Activated CD4-positive, alpha-beta T cell treated with anti-CD3 and anti-CD28 coated beads, Interleukin-2, amount 10 ng/mL, durations not matched to agents 24 days and 14 days (primary cell): ENCODE measurements around the gene SLAMF6. TPM values are rescaled to one million over a fixed set of nuclear protein-coding genes. Genes with fewer than 3 reads are reported as not detected.

ENCODE experiments used
- DNase-seq: peaks from one replicate; pipeline ENCODE4 v3.0.0; 2022
- H3K27ac Mint-ChIP-seq: one replicate; pipeline ENCODE4 v1.8.0; 2022; ENCODE audit warnings: mild to moderate bottlenecking, mixed read lengths
- H3K27me3 Mint-ChIP-seq: one replicate; pipeline ENCODE4 v1.8.0; 2022; ENCODE audit warnings: mixed read lengths
- H3K36me3 Mint-ChIP-seq: one replicate; pipeline ENCODE4 v1.8.0; 2022; ENCODE audit warnings: low read depth, mild to moderate bottlenecking, mixed read lengths
- H3K4me1 Mint-ChIP-seq: one replicate; pipeline ENCODE4 v1.8.0; 2021; ENCODE audit warnings: mixed read lengths
- H3K4me3 Mint-ChIP-seq: one replicate; pipeline ENCODE4 v1.8.0; 2022; ENCODE audit warnings: mild to moderate bottlenecking, moderate library complexity, mixed read lengths
- H3K9me3 Mint-ChIP-seq: one replicate; pipeline ENCODE4 v1.8.0; 2021; ENCODE audit warnings: mixed read lengths
- intact Hi-C: fragments of 100-400 bp; cut with micrococcal nuclease; formaldehyde crosslinking; loops from one replicate; pipeline ENCODE4 v1.15.1; 2023
- total RNA-seq: library from RNA; stranded (reverse); gene quantifications from 2 replicates; pipeline ENCODE4 v1.2.3, GENCODE V29; 2022

SLAMF6 gene
- total RNA-seq, 1 donor from 2014 or later, result 53.8 TPM

DNA sequence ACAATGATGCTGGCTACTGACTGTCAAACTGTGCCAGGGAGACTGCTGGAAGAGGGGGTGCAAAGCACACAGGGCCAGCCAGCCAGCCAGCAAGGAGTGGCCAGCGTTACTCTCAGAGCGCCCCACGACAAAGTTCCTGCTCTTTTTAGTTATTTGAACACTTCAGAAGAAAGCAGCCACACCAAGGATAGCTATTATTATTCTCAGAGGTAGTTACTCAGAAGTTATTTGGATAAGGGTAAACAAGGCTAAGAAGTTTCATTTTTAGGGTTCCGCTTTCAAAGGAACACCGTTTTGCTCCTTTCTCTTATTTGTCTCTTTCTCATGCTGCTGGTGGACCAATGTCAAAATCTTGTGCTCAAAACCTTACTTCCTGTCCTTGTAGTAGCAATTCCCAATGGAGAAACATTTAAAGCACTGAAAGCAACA is 62.8 kb downstream of the SLAMF6 start:
- intact Hi-C loops, result loop anchor here (1.0 to 2.0 kb wide), 5 partner anchors 9 to 117 kb away; no protein-coding TSS in a partner anchor

DNA sequence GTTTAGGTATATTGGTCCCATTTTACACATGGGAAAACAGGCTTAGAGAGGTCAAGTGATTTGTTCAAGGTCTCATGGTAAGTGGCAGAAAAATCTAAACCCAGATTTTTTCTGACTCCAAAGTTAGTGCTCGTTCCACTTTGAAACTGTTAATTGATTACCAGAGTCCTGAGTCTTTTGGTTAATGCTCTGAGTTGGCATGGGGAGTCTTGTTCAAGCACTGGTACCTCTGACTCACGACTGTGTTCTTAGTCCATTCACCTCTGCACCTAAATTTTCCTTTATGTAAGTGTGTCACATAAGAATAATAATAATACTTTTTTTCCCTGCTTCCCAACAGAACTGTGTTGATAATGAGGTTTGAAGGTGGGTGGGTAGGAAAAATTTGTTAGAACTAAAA is 63.4 kb downstream of the SLAMF6 start:
- peaks cover 4% of the 10 kb centered on the region for H3K9me3 Mint-ChIP-seq
- intact Hi-C loops, result loop anchor here (1.0 to 2.0 kb wide), 5 partner anchors 8 to 117 kb away; no protein-coding TSS in a partner anchor
- peak overlapping the region; percentile 77 for H3K4me3 Mint-ChIP-seq
- peak; percentile 57 for DNase-seq
- peaks cover 73% of the 10 kb centered on the region for H3K4me1 Mint-ChIP-seq
- no peaks in the 10 kb centered on the region for H3K27me3 Mint-ChIP-seq
- H3K36me3 Mint-ChIP-seq, result peaks cover 3% of the 10 kb centered on the region
- H3K27ac Mint-ChIP-seq, result peak overlapping the region; percentile 98

More for the DNA sequence above, 62.8 kb downstream of the SLAMF6 start:
- peaks cover 4% of the 10 kb centered on the region for H3K36me3 Mint-ChIP-seq
- no peaks in the 10 kb centered on the region for H3K27me3 Mint-ChIP-seq
- peak overlapping the region; percentile 77 for H3K4me3 Mint-ChIP-seq
- peaks cover 6% of the 10 kb centered on the region for H3K9me3 Mint-ChIP-seq
- H3K4me1 Mint-ChIP-seq, result peaks cover 72% of the 10 kb centered on the region
- DNase-seq, result peak; percentile 69
- peak overlapping the region; percentile 98 for H3K27ac Mint-ChIP-seq

DNA sequence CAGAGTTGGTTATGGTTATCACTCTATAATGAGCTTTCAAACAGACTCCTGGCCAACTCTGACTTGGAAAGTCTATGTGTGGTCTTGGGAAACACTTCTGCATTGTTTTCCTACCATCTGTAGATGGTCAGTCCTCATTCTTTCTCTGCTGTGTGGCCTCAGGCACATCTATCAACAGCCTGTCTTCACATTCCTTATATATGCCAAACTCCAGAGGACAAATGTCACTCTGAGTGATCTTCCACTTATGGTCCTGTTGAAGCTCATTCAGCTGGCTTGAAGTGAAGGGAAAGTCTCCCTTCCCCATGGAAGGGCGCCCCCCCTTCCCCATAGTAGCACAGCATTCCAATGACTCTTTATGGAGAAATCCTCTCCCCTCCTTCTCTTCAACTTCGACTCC is 64.0 kb downstream of the SLAMF6 start:
- no peaks in the 10 kb centered on the region for H3K9me3 Mint-ChIP-seq
- intact Hi-C loops, result no loop called here
- H3K36me3 Mint-ChIP-seq, result peaks cover 2% of the 10 kb centered on the region
- DNase-seq, result no peak
- peak overlapping the region; percentile 98 for H3K27ac Mint-ChIP-seq
- H3K4me3 Mint-ChIP-seq, result peak overlapping the region; percentile 77
- peaks cover 70% of the 10 kb centered on the region for H3K4me1 Mint-ChIP-seq
- H3K27me3 Mint-ChIP-seq, result no peaks in the 10 kb centered on the region

DNA sequence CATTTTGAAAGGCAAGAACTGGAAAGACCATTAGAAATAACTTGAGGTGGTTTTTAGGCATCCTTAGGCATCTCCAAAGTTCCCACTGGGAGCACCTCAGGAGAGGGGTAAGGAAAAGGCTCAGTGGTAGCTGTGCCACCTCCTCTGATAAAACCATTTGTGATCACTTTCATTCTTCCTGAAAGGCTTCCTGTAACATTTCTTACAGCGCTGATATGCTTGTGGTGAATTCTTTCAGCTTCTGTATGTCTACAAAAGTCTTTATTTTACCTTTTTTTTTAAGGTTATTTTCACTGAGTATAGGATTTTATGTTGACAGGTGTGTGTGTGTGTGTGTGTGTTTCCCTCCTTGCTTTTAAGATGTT is 67.9 kb downstream of the SLAMF6 start:
- DNase-seq, result peak; percentile 60
- Mint-ChIP-seq H3K4me3 (peak overlapping the region; percentile 68), H3K36me3 (peaks cover 12% of the 10 kb centered on the region), H3K27ac (peak overlapping the region; percentile 96), H3K9me3 (peaks cover 4% of the 10 kb centered on the region), H3K27me3 (no peaks in the 10 kb centered on the region), H3K4me1 (peaks cover 72% of the 10 kb centered on the region)
- intact Hi-C loops, result loop anchor here (2.0 kb wide), 2 partner anchors 16 to 172 kb away; no protein-coding TSS in a partner anchor

DNA sequence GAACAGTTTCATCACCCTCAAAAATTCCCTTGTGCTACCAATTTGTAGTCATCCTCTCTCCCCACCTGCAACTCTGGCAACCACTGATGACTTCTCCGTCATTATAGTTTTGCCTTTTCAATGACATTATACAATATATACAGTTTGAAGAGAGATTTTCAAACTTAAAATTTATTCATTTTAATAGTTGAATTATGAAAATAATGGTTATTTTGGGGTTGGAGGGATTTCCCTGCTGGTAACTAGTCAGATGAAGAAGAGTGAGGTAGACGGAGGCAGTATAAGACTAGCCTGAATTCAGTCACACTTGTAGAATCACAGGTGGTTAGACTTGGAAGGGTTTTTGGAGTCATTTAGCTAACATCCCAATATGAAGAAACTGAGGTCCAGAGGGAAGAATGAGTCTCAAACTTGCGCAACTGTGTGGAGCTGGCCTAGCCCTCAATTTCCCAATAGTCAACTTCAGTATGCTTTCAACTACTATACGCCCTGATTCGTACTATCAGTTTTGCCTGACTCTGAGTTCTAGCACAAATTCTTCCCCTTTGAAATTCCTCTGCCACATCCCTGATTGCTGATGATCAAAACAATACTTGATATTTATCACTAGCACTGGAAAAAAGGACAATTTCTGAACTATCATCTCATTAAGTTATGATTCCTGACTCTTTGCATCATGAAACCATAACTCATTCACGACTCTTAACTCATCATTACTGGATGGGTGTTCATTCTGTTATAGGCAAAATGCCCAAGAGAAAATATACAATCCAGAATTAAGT is 68.5 kb downstream of the SLAMF6 start:
- DNase-seq, result peak; percentile 57
- intact Hi-C loops, result loop anchor here (1.0 to 5.0 kb wide), 6 partner anchors 16 to 218 kb away; no protein-coding TSS in a partner anchor

DNA sequence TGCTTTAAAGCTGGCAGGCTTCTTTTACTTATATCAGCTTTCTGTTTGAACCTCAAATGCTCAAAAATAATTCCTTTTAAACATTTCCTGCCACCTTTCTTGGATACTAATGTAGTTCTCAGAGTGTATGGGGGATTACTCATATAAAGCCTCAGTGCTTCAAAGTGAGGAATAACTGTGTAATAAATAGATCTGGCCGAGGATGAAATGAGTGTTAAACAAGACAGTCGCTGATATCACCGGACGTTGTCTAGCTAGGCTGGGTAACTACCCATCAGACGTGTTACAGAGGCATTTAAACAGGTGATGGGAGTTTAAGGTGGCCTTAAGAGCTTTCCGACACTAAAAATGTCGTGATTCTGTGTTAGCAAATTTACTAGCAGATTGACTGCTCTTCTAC is 69.6 kb downstream of the SLAMF6 start:
- H3K36me3 Mint-ChIP-seq, result peaks cover 17% of the 10 kb centered on the region
- H3K9me3 Mint-ChIP-seq, result peaks cover 13% of the 10 kb centered on the region
- H3K27ac Mint-ChIP-seq, result peak overlapping the region; percentile 91
- intact Hi-C loops, result loop anchor here (1.0 to 5.0 kb wide), 2 partner anchors 9 to 219 kb away; no protein-coding TSS in a partner anchor
- peaks cover 62% of the 10 kb centered on the region for H3K4me1 Mint-ChIP-seq
- H3K4me3 Mint-ChIP-seq, result peak overlapping the region; percentile 49
- DNase-seq, result peak; percentile 56
- H3K27me3 Mint-ChIP-seq, result no peaks in the 10 kb centered on the region

More for the DNA sequence above, 68.5 kb downstream of the SLAMF6 start:
- Mint-ChIP-seq H3K4me3 (peak overlapping the region; percentile 68), H3K27me3 (no peaks in the 10 kb centered on the region), H3K27ac (peak overlapping the region; percentile 96), H3K9me3 (peaks cover 6% of the 10 kb centered on the region), H3K36me3 (peaks cover 14% of the 10 kb centered on the region), H3K4me1 (peaks cover 70% of the 10 kb centered on the region)

DNA sequence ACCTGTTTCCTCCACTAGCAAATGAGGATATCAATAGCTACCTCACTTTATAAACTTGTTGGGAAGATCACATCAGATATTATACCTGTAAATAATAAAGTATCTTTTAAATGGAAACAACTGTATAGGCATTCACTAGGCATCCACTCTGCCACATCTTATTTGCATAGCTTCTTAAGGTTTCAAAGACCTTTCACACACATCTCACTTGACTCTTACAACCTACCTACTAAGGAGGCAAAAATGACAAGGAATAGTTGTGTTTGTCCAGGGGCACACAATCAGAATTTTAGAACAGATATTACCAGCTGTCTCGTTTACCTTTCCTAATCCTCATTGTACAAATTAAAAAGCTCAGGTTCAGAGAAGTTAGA is 71.2 kb downstream of the SLAMF6 start:
- peaks cover 13% of the 10 kb centered on the region for H3K9me3 Mint-ChIP-seq
- no peak for DNase-seq
- intact Hi-C loops, result loop anchor here (1.0 to 5.0 kb wide), 2 partner anchors 8 to 220 kb away; no protein-coding TSS in a partner anchor
- H3K36me3 Mint-ChIP-seq, result peaks cover 17% of the 10 kb centered on the region
- peak overlapping the region; percentile 42 for H3K4me3 Mint-ChIP-seq
- H3K4me1 Mint-ChIP-seq, result peaks cover 64% of the 10 kb centered on the region
- H3K27me3 Mint-ChIP-seq, result no peaks in the 10 kb centered on the region
- peak overlapping the region; percentile 87 for H3K27ac Mint-ChIP-seq

DNA sequence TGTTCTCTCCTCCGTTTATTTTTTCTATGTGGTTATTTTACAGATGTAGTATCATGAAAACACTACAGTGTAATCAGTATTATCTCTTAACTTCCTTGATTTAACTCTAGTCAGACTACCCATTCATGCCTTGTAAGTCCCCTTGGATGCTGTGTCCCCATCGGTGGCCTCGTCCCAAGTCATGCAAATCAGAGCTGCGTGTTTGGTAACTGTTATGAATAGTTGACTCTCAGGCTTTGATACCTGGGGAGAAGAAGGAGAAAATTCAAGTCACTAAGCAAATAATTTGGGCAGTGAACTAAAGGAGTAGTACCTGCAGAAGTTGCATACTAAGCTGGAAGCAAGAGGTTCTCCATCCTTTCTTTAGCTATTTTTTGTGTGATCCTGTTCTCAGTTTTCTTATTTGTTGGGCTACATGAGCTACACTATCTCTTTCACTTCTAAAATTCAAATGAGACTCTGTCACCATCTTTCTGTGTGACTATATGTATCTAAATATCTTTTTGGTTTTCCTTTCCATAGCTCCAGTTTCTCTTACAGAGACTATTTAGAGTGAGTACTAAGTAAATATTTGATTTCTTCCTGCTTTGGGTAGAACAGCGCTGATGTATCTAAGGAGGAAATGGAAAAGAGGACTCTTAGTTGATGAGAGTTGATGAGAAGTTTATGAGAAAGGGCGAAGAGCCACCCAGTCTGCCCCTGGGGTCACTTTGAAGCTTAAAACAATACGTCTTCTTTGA is 71.8 kb downstream of the SLAMF6 start:
- intact Hi-C loops, result loop anchor here (1.0 to 5.0 kb wide), 2 partner anchors 9 to 221 kb away; no protein-coding TSS in a partner anchor
- H3K4me1 Mint-ChIP-seq, result peaks cover 65% of the 10 kb centered on the region
- DNase-seq, result peak; percentile 60
- no peaks in the 10 kb centered on the region for H3K27me3 Mint-ChIP-seq
- H3K27ac Mint-ChIP-seq, result peak overlapping the region; percentile 87
- peaks cover 13% of the 10 kb centered on the region for H3K9me3 Mint-ChIP-seq
- peak overlapping the region; percentile 42 for H3K4me3 Mint-ChIP-seq
- peaks cover 17% of the 10 kb centered on the region for H3K36me3 Mint-ChIP-seq

DNA sequence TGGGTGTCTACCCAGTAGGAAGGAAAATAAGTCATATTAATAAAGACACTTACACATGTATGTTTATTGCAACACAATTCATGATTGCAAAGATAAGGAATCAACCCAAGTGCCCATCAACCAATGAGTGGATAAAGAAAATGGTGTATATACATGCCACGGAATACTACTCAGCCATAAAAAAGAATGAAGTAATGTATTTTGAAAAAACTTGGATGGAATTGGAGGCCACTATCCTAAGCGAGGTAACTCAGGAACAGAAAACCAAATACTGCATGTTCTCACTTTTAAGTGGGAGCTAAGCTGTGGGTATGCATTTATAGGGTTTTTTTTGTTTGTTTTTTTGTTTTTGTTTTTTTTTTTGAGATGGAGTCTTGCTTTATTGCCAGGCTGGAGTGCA is 73.6 kb downstream of the SLAMF6 start:
- Mint-ChIP-seq H3K27me3 (no peaks in the 10 kb centered on the region), H3K4me3 (no peak overlapping the region), H3K27ac (no peak overlapping the region), H3K4me1 (peaks cover 60% of the 10 kb centered on the region), H3K9me3 (peaks cover 13% of the 10 kb centered on the region), H3K36me3 (peaks cover 15% of the 10 kb centered on the region)
- no peak for DNase-seq
- intact Hi-C loops, result no loop called here

DNA sequence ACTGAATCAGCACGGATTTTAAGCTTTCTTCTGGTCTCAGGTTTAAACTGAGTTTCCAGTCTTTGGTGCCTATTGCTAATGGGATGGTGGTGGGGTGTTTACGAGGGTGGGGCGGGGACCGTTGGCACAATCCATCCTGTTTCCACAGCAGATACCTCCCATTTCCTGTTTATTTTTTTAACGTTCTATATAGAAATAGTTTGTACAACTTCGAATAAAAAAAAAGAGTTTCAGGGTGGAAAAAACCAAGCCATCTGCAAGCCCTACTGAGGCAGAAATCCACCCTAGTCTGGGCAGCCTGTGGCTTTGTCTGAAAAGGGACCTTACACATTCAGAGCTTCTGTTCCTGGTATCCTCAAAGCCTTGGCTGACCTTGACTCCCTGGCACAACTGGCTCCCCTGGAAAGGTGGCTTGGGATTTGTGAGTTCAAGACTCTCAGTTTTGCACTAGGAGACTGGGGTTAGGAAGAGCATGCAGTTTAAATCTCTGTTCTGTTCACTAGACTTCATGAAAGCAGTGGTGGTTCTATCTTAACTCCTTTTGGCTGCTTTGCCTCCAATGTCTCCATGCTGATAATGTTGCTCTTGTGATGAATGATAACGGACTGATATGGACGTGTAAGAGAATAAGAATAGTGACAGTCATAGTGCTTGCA is 76.0 kb downstream of the SLAMF6 start:
- Mint-ChIP-seq H3K9me3 (peaks cover 13% of the 10 kb centered on the region), H3K27me3 (no peaks in the 10 kb centered on the region), H3K4me1 (peaks cover 60% of the 10 kb centered on the region), H3K4me3 (peak overlapping the region; percentile 57), H3K36me3 (peaks cover 9% of the 10 kb centered on the region), H3K27ac (peak overlapping the region; percentile 83)
- intact Hi-C loops, result no loop called here
- DNase-seq, result no peak

DNA sequence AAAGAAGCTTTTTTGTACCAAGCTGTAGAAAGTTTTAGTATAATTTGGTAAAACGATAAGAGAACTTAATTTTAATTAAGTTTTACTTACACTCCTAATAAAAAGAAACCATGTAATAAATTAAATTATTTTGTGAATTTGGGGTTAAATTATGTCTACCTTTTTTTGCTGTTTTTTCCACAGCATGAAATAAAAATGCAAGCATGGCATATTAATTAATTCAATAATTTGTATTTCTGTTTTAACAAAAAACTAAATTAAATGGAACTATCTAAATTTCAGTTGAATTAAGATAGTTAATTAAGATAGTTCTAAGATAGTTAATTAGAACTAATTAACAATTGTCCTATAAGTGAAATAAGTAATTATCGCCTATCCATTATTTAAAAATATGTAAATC is 83.3 kb downstream of the SLAMF6 start:
- Mint-ChIP-seq H3K4me3 (no peak overlapping the region), H3K9me3 (peaks cover 4% of the 10 kb centered on the region), H3K27me3 (no peaks in the 10 kb centered on the region), H3K4me1 (peaks cover 42% of the 10 kb centered on the region), H3K36me3 (peaks cover 4% of the 10 kb centered on the region), H3K27ac (no peak overlapping the region)
- intact Hi-C loops, result loop anchor here (2.0 kb wide), 1 partner anchor 15 kb away; no protein-coding TSS in a partner anchor
- DNase-seq, result no peak

DNA sequence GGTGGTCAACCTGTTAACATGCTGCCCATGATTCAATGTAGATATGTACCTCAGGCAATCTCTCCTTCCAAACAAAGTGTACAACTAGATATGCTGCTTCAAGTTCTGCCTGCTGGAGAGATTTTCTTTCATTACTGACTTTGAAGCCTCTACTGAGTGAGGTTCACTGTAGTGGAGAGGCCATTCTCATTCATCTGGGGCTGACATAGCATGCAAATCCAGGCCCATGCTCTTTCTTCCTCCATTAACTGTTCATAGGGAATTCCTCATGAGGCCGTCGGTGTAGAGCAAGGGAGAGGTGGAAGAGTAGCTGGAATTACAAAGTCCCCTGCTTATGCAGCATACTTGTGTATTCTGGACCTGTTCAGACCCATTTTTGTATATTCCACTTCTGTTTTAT is 84.1 kb downstream of the SLAMF6 start:
- Mint-ChIP-seq H3K4me3 (peak overlapping the region; percentile 85), H3K27me3 (no peaks in the 10 kb centered on the region), H3K36me3 (peaks cover 10% of the 10 kb centered on the region), H3K9me3 (peaks cover 10% of the 10 kb centered on the region), H3K4me1 (peaks cover 39% of the 10 kb centered on the region), H3K27ac (peak overlapping the region; percentile 97)
- intact Hi-C loops, result loop anchor here (2.0 kb wide), 1 partner anchor 16 kb away; no protein-coding TSS in a partner anchor
- peak; percentile 64 for DNase-seq

DNA sequence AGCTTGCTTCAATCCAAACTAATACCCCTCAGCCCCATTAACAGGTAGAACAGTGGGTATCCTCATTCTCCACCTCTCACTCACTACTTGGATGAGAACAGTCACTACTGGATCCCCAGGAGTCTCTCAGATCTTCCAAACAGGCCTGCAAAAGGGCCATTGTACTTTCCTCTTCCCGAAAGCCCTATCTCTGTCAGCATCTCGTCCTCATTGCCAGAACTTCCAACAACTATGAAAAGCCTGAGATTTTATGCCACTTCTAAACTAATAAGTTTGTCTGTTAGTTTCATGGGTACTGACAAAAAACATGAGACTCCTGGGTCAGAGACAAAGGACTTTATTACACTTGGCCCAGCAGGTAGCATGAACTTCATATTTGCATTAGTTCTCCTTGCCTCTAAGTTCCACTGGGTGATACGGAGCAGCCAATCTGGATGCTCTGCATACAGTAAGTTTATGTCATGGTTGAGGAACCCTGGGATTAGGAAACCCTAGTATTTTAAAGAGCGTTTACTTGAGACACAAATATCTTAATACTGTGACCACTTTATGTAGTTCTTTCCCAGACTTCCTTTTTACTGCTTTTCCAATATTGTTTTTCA is 84.6 kb downstream of the SLAMF6 start:
- peak overlapping the region; percentile 85 for H3K4me3 Mint-ChIP-seq
- peaks cover 37% of the 10 kb centered on the region for H3K4me1 Mint-ChIP-seq
- no peak for DNase-seq
- peak overlapping the region; percentile 97 for H3K27ac Mint-ChIP-seq
- intact Hi-C loops, result loop anchor here (2.0 kb wide), 1 partner anchor 16 kb away; no protein-coding TSS in a partner anchor
- peaks cover 10% of the 10 kb centered on the region for H3K9me3 Mint-ChIP-seq
- no peaks in the 10 kb centered on the region for H3K27me3 Mint-ChIP-seq
- peaks cover 13% of the 10 kb centered on the region for H3K36me3 Mint-ChIP-seq
